GM21515 (cell line): ENCODE data around the gene NID2.

Source experiments
- ATAC-seq: cut with Tn5 transposase; IDR thresholded peaks from one replicate; pipeline ENCODE4 v1.9.1; 2021; ENCODE audit not compliant: unreplicated experiment

Gene NID2

GRCh38 chr14:51962711-51963110 lies 106.1 kb downstream of the NID2 start:
- no peak for ATAC-seq

- no peak for ATAC-seq
These were observed 108.0 kb downstream of the NID2 start for GRCh38 chr14:51960866-51961265.

GRCh38 chr14:51959928-51960327 lies 108.9 kb downstream of the NID2 start:
- no peak for ATAC-seq

GRCh38 chr14:51957950-51958349 lies 110.9 kb downstream of the NID2 start:
- no peak for ATAC-seq
